Trophoblast cell (in vitro differentiated cells and primary cell): ENCODE data around the gene PHF3.
"Not testable (repeated sequence)": the region's sequence is repeated elsewhere in the genome, so short reads cannot be mapped to it uniquely, and the experiment has no call there.

Experiments used
- DNase-seq, 2 donors: peaks; one replicate each; pipeline ENCODE4 v3.0.0-alpha.2; 2016
- H2AFZ ChIP-seq: 2 replicates; pipeline ENCODE4 v1.6.1; 2013; ENCODE audit warnings: low read length, moderate library complexity, mild to moderate bottlenecking; ENCODE audit not compliant: insufficient read depth, poor library complexity
- H2AK5ac ChIP-seq: 2 replicates; pipeline ENCODE4 v1.6.1; 2013; ENCODE audit warnings: mild to moderate bottlenecking, low read length
- H2BK120ac ChIP-seq: 2 replicates; pipeline ENCODE4 v1.6.1; 2013; ENCODE audit warnings: low read length, mild to moderate bottlenecking, moderate library complexity; ENCODE audit not compliant: insufficient read depth, poor library complexity
- H2BK12ac ChIP-seq: 2 replicates; pipeline ENCODE4 v1.6.1; 2013; ENCODE audit warnings: mild to moderate bottlenecking, low read length, moderate library complexity
- H2BK5ac ChIP-seq: 2 replicates; pipeline ENCODE4 v1.6.1; 2013; ENCODE audit warnings: low read length, low read depth, moderate library complexity, mild to moderate bottlenecking; ENCODE audit not compliant: poor library complexity
- H3K14ac ChIP-seq: 2 replicates; pipeline ENCODE4 v1.6.1; 2013; ENCODE audit warnings: mild to moderate bottlenecking, low read length
- H3K18ac ChIP-seq: 2 replicates; pipeline ENCODE4 v1.6.1; 2013; ENCODE audit warnings: mild to moderate bottlenecking, low read length
- H3K23ac ChIP-seq: 2 replicates; pipeline ENCODE4 v1.6.1; 2013; ENCODE audit warnings: low read length
- H3K27ac ChIP-seq: 2 replicates; pipeline ENCODE4 v1.5.1; 2013; ENCODE audit warnings: low read depth, mild to moderate bottlenecking, inconsistent platforms, low read length, moderate library complexity
- H3K27me3 ChIP-seq: 2 replicates; pipeline ENCODE4 v1.6.1; 2013; ENCODE audit warnings: inconsistent platforms, mild to moderate bottlenecking, low read length, moderate library complexity; ENCODE audit not compliant: insufficient read depth
- H3K36me3 ChIP-seq, 2 experiments: 1 replicate in 1 of 2; 2 replicates in 1 of 2; pipeline ENCODE4 v1.6.1; 2013; ENCODE audit warnings: low read length in 2 of 2, mild to moderate bottlenecking in 2 of 2, moderate library complexity in 1 of 2; ENCODE audit not compliant: insufficient read depth in 2 of 2, control insufficient read depth in 1 of 2
- H3K4ac ChIP-seq: 2 replicates; pipeline ENCODE4 v1.6.1; 2013; ENCODE audit warnings: low read depth, mild to moderate bottlenecking, low read length, moderate library complexity
- H3K4me1 ChIP-seq, 2 experiments: 1 replicate in 1 of 2; 2 replicates in 1 of 2; pipeline ENCODE4 v1.6.1; 2013; ENCODE audit warnings: low read length in 2 of 2, mild to moderate bottlenecking in 2 of 2, moderate library complexity in 1 of 2; ENCODE audit not compliant: insufficient read depth in 2 of 2, control insufficient read depth in 1 of 2
- H3K4me2 ChIP-seq: 2 replicates; pipeline ENCODE4 v1.6.1; 2013; ENCODE audit warnings: inconsistent platforms, mild to moderate bottlenecking, low read length, moderate library complexity
- H3K4me3 ChIP-seq: 2 replicates; pipeline ENCODE4 v1.5.1; 2013; ENCODE audit warnings: mild to moderate bottlenecking, low read depth, low read length, inconsistent platforms
- H3K79me1 ChIP-seq: one replicate; pipeline ENCODE4 v1.6.1; 2013; ENCODE audit warnings: low read length
- H3K79me2 ChIP-seq: 2 replicates; pipeline ENCODE4 v1.6.1; 2013; ENCODE audit warnings: low read length, mild to moderate bottlenecking; ENCODE audit not compliant: control insufficient read depth, insufficient read depth, poor library complexity
- H3K9ac ChIP-seq: 2 replicates; pipeline ENCODE4 v1.6.1; 2013; ENCODE audit warnings: mild to moderate bottlenecking, low read length
- H3K9me3 ChIP-seq: 2 replicates; pipeline ENCODE4 v1.6.1; 2013; ENCODE audit warnings: low read depth, mild to moderate bottlenecking, control low read depth, inconsistent platforms, low read length; ENCODE audit not compliant: insufficient read depth
- H4K12ac ChIP-seq: 2 replicates; pipeline ENCODE4 v1.6.1; 2013; ENCODE audit warnings: low read depth, mild to moderate bottlenecking, low read length, moderate library complexity
- H4K8ac ChIP-seq: 2 replicates; pipeline ENCODE4 v1.6.1; 2013; ENCODE audit warnings: low read depth, mild to moderate bottlenecking, low read length, moderate library complexity
- H4K91ac ChIP-seq: one replicate; pipeline ENCODE4 v1.6.1; 2013; ENCODE audit warnings: low read depth, mild to moderate bottlenecking, low read length, moderate library complexity
- WGBS: extraction: QIAGEN DNeasy Blood & Tissue Kit; methylation state at CpG from one replicate; pipeline ENCODE4 v1.1.7; 2013; ENCODE audit warnings: missing lambda C conversion rate; ENCODE audit not compliant: insufficient read length, insufficient coverage; ENCODE audit errors: extremely low coverage; 5-methylcytosine and 5-hydroxymethylcytosine counted together

The PHF3 gene

GRCh38 chr6:63732336-63732735 is 96.7 kb downstream of the PHF3 start:
- no peak overlapping the region for H2AK5ac ChIP-seq
- H3K14ac ChIP-seq, result no peak overlapping the region
- H3K79me2 ChIP-seq, result no peaks in the 10 kb centered on the region
- no peaks in the 10 kb centered on the region for H3K36me3 ChIP-seq
- H2BK5ac ChIP-seq, result no peak overlapping the region
- no peaks in the 10 kb centered on the region for H3K4me1 ChIP-seq
- no peak overlapping the region for H3K9ac ChIP-seq
- no peak overlapping the region for H4K91ac ChIP-seq
- no peaks in the 10 kb centered on the region for H3K79me1 ChIP-seq
- no peak overlapping the region for H3K23ac ChIP-seq
- H4K12ac ChIP-seq, result no peak overlapping the region
- no peak overlapping the region for H3K4ac ChIP-seq
- no peaks in the 10 kb centered on the region for H3K27me3 ChIP-seq
- no peak for DNase-seq
- no peaks in the 10 kb centered on the region for H3K9me3 ChIP-seq
- no peak overlapping the region for H4K8ac ChIP-seq
- no peak overlapping the region for H3K4me3 ChIP-seq
- no peak overlapping the region for H2AFZ ChIP-seq
- no peak overlapping the region for H2BK12ac ChIP-seq
- no CpG with 5 or more reads among the region's 2 CpGs for WGBS
- no peak overlapping the region for H3K4me2 ChIP-seq
- H3K27ac ChIP-seq, result no peak overlapping the region
- no peak overlapping the region for H2BK120ac ChIP-seq
- no peak overlapping the region for H3K18ac ChIP-seq

GRCh38 chr6:63734923-63735322 is 99.3 kb downstream of the PHF3 start:
- Histone ChIP-seq H3K9me3 (no peaks in the 10 kb centered on the region), H4K8ac (no peak overlapping the region), H3K27ac (no peak overlapping the region), H3K23ac (no peak overlapping the region), H4K12ac (no peak overlapping the region), H3K14ac (no peak overlapping the region), H2AFZ (no peak overlapping the region), H4K91ac (no peak overlapping the region), H3K18ac (no peak overlapping the region), H3K79me1 (no peaks in the 10 kb centered on the region), H3K4me1 (no peaks in the 10 kb centered on the region), H3K36me3 (no peaks in the 10 kb centered on the region), H2AK5ac (no peak overlapping the region), H2BK12ac (no peak overlapping the region), H2BK5ac (no peak overlapping the region), H3K4me2 (no peak overlapping the region), H3K79me2 (no peaks in the 10 kb centered on the region), H2BK120ac (no peak overlapping the region), H3K27me3 (no peaks in the 10 kb centered on the region), H3K9ac (no peak overlapping the region), H3K4me3 (no peak overlapping the region), H3K4ac (no peak overlapping the region)
- no CpG with 5 or more reads among the region's 3 CpGs for WGBS
- peak in 1 of 2 donors; percentile 6 for DNase-seq

- not testable (repeated sequence) for H2BK12ac ChIP-seq, H3K4me3 ChIP-seq, H4K8ac ChIP-seq, H2AK5ac ChIP-seq, H2AFZ ChIP-seq, H3K27me3 ChIP-seq, H4K91ac ChIP-seq, H3K9ac ChIP-seq, H3K14ac ChIP-seq, H3K18ac ChIP-seq, H3K79me1 ChIP-seq, H3K79me2 ChIP-seq, DNase-seq, H3K4me2 ChIP-seq, H3K27ac ChIP-seq, H3K36me3 ChIP-seq, H3K23ac ChIP-seq, H3K9me3 ChIP-seq, H2BK120ac ChIP-seq, H3K4ac ChIP-seq, H3K4me1 ChIP-seq, H2BK5ac ChIP-seq, H4K12ac ChIP-seq
- no CpG with 5 or more reads among the region's 2 CpGs for WGBS
These were observed 102.6 kb downstream of the PHF3 start for GRCh38 chr6:63738190-63738589.

GRCh38 chr6:63739094-63739687 is 103.6 kb downstream of the PHF3 start:
- Histone ChIP-seq H3K9ac (no peak overlapping the region), H3K23ac (no peak overlapping the region), H3K18ac (no peak overlapping the region), H2AK5ac (no peak overlapping the region), H3K14ac (no peak overlapping the region), H3K79me1 (no peaks in the 10 kb centered on the region), H3K4me1 (peaks cover 0 to 3% of the 10 kb centered on the region in 2 experiments), H2BK12ac (no peak overlapping the region), H3K79me2 (no peaks in the 10 kb centered on the region), H4K8ac (no peak overlapping the region), H3K4me2 (no peak overlapping the region), H2BK120ac (no peak overlapping the region), H3K27me3 (no peaks in the 10 kb centered on the region), H4K91ac (no peak overlapping the region), H4K12ac (no peak overlapping the region), H3K27ac (no peak overlapping the region), H2AFZ (no peak overlapping the region), H3K36me3 (no peaks in the 10 kb centered on the region), H2BK5ac (no peak overlapping the region), H3K4me3 (no peak overlapping the region), H3K9me3 (no peaks in the 10 kb centered on the region), H3K4ac (no peak overlapping the region)
- WGBS, result no CpG with 5 or more reads among the region's 1 CpG
- no peak for DNase-seq
